Measurements from ENCODE around the gene FXN. TPM values are rescaled to one million over a fixed set of nuclear protein-coding genes. Genes with fewer than 3 reads are reported as not detected.

Gene FXN
- total RNA-seq, 1 donor = 2.2 TPM

- Histone ChIP-seq H3K27me3 (ENCODE audit: insufficient read depth, low read length) (no peaks in the 10 kb centered on the region), H3K9me3 (ENCODE audit: low read depth, low read length) (no peaks in the 10 kb centered on the region), H3K36me3 (ENCODE audit: insufficient read depth, low read length) (no peaks in the 10 kb centered on the region), H3K4me2 (ENCODE audit: insufficient read depth, low read length) (no peak overlapping the region), H4K20me1 (ENCODE audit: insufficient read depth, low read length) (no peaks in the 10 kb centered on the region), H2AFZ (ENCODE audit: low read length) (no peak overlapping the region), H3K4me1 (ENCODE audit: insufficient read depth, low read length) (peaks cover 9% of the 10 kb centered on the region), H3K79me2 (ENCODE audit: insufficient read depth, low read length) (no peaks in the 10 kb centered on the region), H3K4me3 (ENCODE audit: insufficient read depth, low read length) (no peak overlapping the region), H3K27ac (ENCODE audit: low read depth, low read length) (no peak overlapping the region)
- no peak for TF ChIP-seq CTCF (IDR thresholded peaks at IDR 0.05; ENCODE audit: extremely low read depth, low read depth, low read length)
- DNase-seq (ENCODE audit: insufficient read length, low spot score, missing footprints) = no peak
Measured at GRCh38 chr9:69147041-69147834, 111.7 kb downstream of the FXN start.

- peak overlapping the region; percentile 93 for H2AFZ ChIP-seq (ENCODE audit: low read length)
- H3K9me3 ChIP-seq (ENCODE audit: low read depth, low read length) = no peaks in the 10 kb centered on the region
- TF ChIP-seq CTCF (IDR thresholded peaks at IDR 0.05; ENCODE audit: extremely low read depth, low read depth, low read length) = peak; percentile 65
- peak; percentile 84 for DNase-seq (ENCODE audit: insufficient read length, low spot score, missing footprints)
- no peaks in the 10 kb centered on the region for H4K20me1 ChIP-seq (ENCODE audit: insufficient read depth, low read length)
- no peaks in the 10 kb centered on the region for H3K36me3 ChIP-seq (ENCODE audit: insufficient read depth, low read length)
- H3K4me1 ChIP-seq (ENCODE audit: insufficient read depth, low read length) = peaks cover 9% of the 10 kb centered on the region
- H3K79me2 ChIP-seq (ENCODE audit: insufficient read depth, low read length) = no peaks in the 10 kb centered on the region
- no peaks in the 10 kb centered on the region for H3K27me3 ChIP-seq (ENCODE audit: insufficient read depth, low read length)
- H3K4me3 ChIP-seq (ENCODE audit: insufficient read depth, low read length) = peak overlapping the region; percentile 61
- peak overlapping the region; percentile 66 for H3K27ac ChIP-seq (ENCODE audit: low read depth, low read length)
- peak overlapping the region; percentile 86 for H3K4me2 ChIP-seq (ENCODE audit: insufficient read depth, low read length)
Measured at GRCh38 chr9:69149321-69149807, 113.8 kb downstream of the FXN start.

Small RNA genes lying within 50 kb of the gene (small RNA-seq; reads per million reads assigned to genes)
- gene AL162730.1 = not detected

Other genes starting within 250 kb of the FXN start
- not detected in 2 replicates for gene PRKACG, start 21.6 kb upstream of the FXN start, total RNA-seq
- gene TJP2, start 138.5 kb downstream of the FXN start, total RNA-seq = 28.6 and 30.4 TPM in 2 replicates